Pancreas (tissue), 10 donors: ENCODE data around the gene GGACT. TPM values are rescaled to one million over a fixed set of nuclear protein-coding genes. Genes with fewer than 3 reads are reported as not detected.
A peak's percentile ranks its signal among the peaks of the same experiment; 100 is the strongest.

ENCODE experiments used
- ATAC-seq, 4 donors: fragments of 200-7000 bp; cut with Tn5 transposase; one replicate each; pipeline versions ENCODE4 v1.8.0 to v1.9.1; 2020; ENCODE audit warnings: mild to moderate bottlenecking in 4 of 4, moderate library complexity in 4 of 4
- DNase-seq, 6 donors: peaks; one replicate each; pipeline ENCODE4 v3.0.0-alpha.2; 2020
- FAIRE-seq: peaks from 2 replicates; lab custom pipeline; 2012; peaks lifted over from hg19 to GRCh38; lab: Jason Lieb, UNC
- H3K27ac ChIP-seq, 4 donors: fragments of 200-600 bp; sonication (generic); 1 replicate in 3 of 4; 2 replicates in 1 of 4; pipeline versions ENCODE4 v1.5.0 to v1.8.0; 2020
- H3K27me3 ChIP-seq, 4 donors: fragments of 200-600 bp; one replicate each; pipeline ENCODE4 v1.8.0; 2021
- H3K36me3 ChIP-seq, 3 donors: fragments of 200-600 bp; sonication (generic) in 1 of 3; one replicate each; pipeline versions ENCODE4 v1.5.0 to v1.8.0; 2020 to 2021
- H3K4me1 ChIP-seq, 3 donors: fragments of 200-600 bp; one replicate each; pipeline ENCODE4 v1.8.0; 2021
- H3K4me3 ChIP-seq, 4 donors: fragments of 200-600 bp; sonication (generic) in 2 of 4; one replicate each; pipeline versions ENCODE4 v1.5.0 to v1.8.0; 2020 to 2021
- H3K9me3 ChIP-seq, 4 donors: fragments of 200-600 bp; one replicate each; pipeline ENCODE4 v1.8.0; 2021
- CTCF ChIP-seq, 4 donors: fragments of 200-600 bp; sonication (generic) in 3 of 4; IDR thresholded peaks; one replicate each; pipeline versions ENCODE4 v1.5.0 to v1.8.0; 2021; ENCODE audit warnings: antibody characterized with exemption in 4 of 4
- WGBS, 2 donors: extraction: QIAGEN DNeasy Blood & Tissue Kit; methylation state at CpG; one replicate each; pipeline ENCODE4 v1.1.7; 2013; 5-methylcytosine and 5-hydroxymethylcytosine counted together
- intact Hi-C, 3 donors: fragments of 100-400 bp; cut with DNase I; formaldehyde crosslinking; loops; one replicate each; pipeline versions ENCODE4 v1.11.1 to v1.14.2; 2022
- polyA plus RNA-seq, 2 donors: library from polyadenylated mRNA; stranded (reverse); fragments of 200-250 nt; gene quantifications; one replicate each; pipeline ENCODE4 v1.2.3, GENCODE V29; 2013
- total RNA-seq, 6 donors: library from RNA; stranded (reverse); fragmentation: NEBNext Ultra II Directional in 4 of 6; extraction: Animal tissue kit (Norgen Biotek cat#: 25700) in 4 of 6; gene quantifications; one replicate each; pipeline versions ENCODE4 v1.2.1 to v1.2.4, GENCODE V29; 2021 to 2023
- donor health status: healthy with polysubstance abuse.
- donor health status: DM: no; HTN: no; CAD: no; lungs with moderate emphysema.
- donor health status: DM: no; HTN: no; CAD: no.
- donor health status: control.
- donor health status: control.
- donor health status: Bipolar disorder and iron deficiency.
- donor health status: DM: yes; HTN: yes; CAD: no.
- donor health status: DM: no; HTN: no; CAD: no.
- donor health status: DM: no; HTN: no; CAD: no.
- donor health status: DM: yes; HTN: yes; CAD: no.

The GGACT gene
- total and polyA plus RNA-seq, 8 donors = 1.6 to 7.0 (median 6.1) TPM

GRCh38 chr13:100495455-100495854, 93.1 kb downstream of the GGACT start:
- no peaks in the 10 kb centered on the region for H3K27me3 ChIP-seq
- TF ChIP-seq CTCF (IDR thresholded peaks at IDR 0.05) = no peak
- H3K4me3 ChIP-seq = no peak overlapping the region
- H3K36me3 ChIP-seq = no peaks in the 10 kb centered on the region
- ATAC-seq (no peak), FAIRE-seq (no peak), DNase-seq (no peak)
- intact Hi-C loops = no loop called here
- H3K9me3 ChIP-seq = no peaks in the 10 kb centered on the region
- no peak overlapping the region for H3K27ac ChIP-seq
- H3K4me1 ChIP-seq = no peaks in the 10 kb centered on the region
- WGBS, 2 donors = 95 to 98% methylated on average over 1 of the region's 1 CpG

GRCh38 chr13:100493418-100493817, 95.2 kb downstream of the GGACT start:
- Histone ChIP-seq H3K36me3 (no peaks in the 10 kb centered on the region), H3K4me3 (no peak overlapping the region), H3K9me3 (no peaks in the 10 kb centered on the region), H3K27ac (no peak overlapping the region), H3K4me1 (no peaks in the 10 kb centered on the region), H3K27me3 (no peaks in the 10 kb centered on the region)
- no peak for TF ChIP-seq CTCF (IDR thresholded peaks at IDR 0.05)
- no peak for FAIRE-seq
- DNase-seq = no peak
- WGBS, 2 donors = 93 to 94% methylated on average over 7 of the region's 7 CpGs
- intact Hi-C loops = no loop called here
- ATAC-seq = no peak

GRCh38 chr13:100491164-100491842, 97.3 kb downstream of the GGACT start:
- FAIRE-seq = no peak
- Histone ChIP-seq H3K9me3 (no peaks in the 10 kb centered on the region), H3K27ac (no peak overlapping the region), H3K4me1 (no peaks in the 10 kb centered on the region), H3K36me3 (no peaks in the 10 kb centered on the region), H3K4me3 (no peak overlapping the region), H3K27me3 (no peaks in the 10 kb centered on the region)
- 80 to 81% methylated on average over 8 of the region's 8 CpGs for WGBS, 2 donors
- intact Hi-C loops = no loop called here
- TF ChIP-seq CTCF (IDR thresholded peaks at IDR 0.05) = no peak
- DNase-seq = no peak
- peak in 3 of 4 donors; percentile 40 to 60 (median 46) for ATAC-seq

- 63 to 66% methylated on average over 4 of the region's 4 CpGs for WGBS, 2 donors
- no peaks in the 10 kb centered on the region for H3K27me3 ChIP-seq
- intact Hi-C loops = no loop called here
- DNase-seq = no peak
- H3K4me3 ChIP-seq = no peak overlapping the region
- no peak for TF ChIP-seq CTCF (IDR thresholded peaks at IDR 0.05)
- H3K36me3 ChIP-seq = no peaks in the 10 kb centered on the region
- no peak for FAIRE-seq
- ATAC-seq = peak in 3 of 4 donors; percentile 10 to 46 (median 36)
- H3K27ac ChIP-seq = no peak overlapping the region
- no peaks in the 10 kb centered on the region for H3K4me1 ChIP-seq
- no peaks in the 10 kb centered on the region for H3K9me3 ChIP-seq
Observed at GRCh38 chr13:100490692-100491091, 97.9 kb downstream of the GGACT start.

- Histone ChIP-seq H3K27me3 (no peaks in the 10 kb centered on the region), H3K9me3 (no peaks in the 10 kb centered on the region), H3K36me3 (no peaks in the 10 kb centered on the region), H3K27ac (no peak overlapping the region), H3K4me1 (no peaks in the 10 kb centered on the region), H3K4me3 (no peak overlapping the region)
- WGBS, 2 donors = 90 to 91% methylated on average over 2 of the region's 2 CpGs
- FAIRE-seq (no peak), DNase-seq (no peak), ATAC-seq (no peak)
- intact Hi-C loops = no loop called here
- TF ChIP-seq CTCF (IDR thresholded peaks at IDR 0.05) = no peak
Observed at GRCh38 chr13:100485265-100485664, 103.3 kb downstream of the GGACT start.
